Peyer's patch (tissue), 4 donors: ENCODE results near the gene LDLRAD3.

Experiments
- CTCF ChIP-seq, 6 experiments: fragments of 450-650 bp in 4 of 6; fragments of 200-600 bp in 2 of 6; sonication (generic) in 1 of 6; IDR thresholded peaks; one replicate each; pipeline ENCODE4 v1.5.1; 2017 to 2019; ENCODE audit warnings: antibody characterized with exemption in 6 of 6, mild to moderate bottlenecking in 3 of 6, moderate library complexity in 1 of 6
- POLR2A ChIP-seq, 2 donors: fragments of 450-650 bp; IDR thresholded peaks; one replicate each; pipeline ENCODE4 v1.5.1; 2017; ENCODE audit warnings: antibody characterized with exemption in 2 of 2, mild to moderate bottlenecking in 2 of 2, moderate library complexity in 2 of 2

GRCh38 chr11:36065436-36065835, 121.6 kb downstream of the LDLRAD3 start:
- TF ChIP-seq CTCF (IDR thresholded peaks at IDR 0.05) (no peak), POLR2A (IDR thresholded peaks at IDR 0.05) (no peak)
